Tibial nerve (tissue), 4 donors: ENCODE data around the gene IFIT3. TPM values are rescaled to one million over a fixed set of nuclear protein-coding genes. Genes with fewer than 3 reads are reported as not detected.

Experiments
- DNase-seq, 2 donors: peaks; one replicate each; pipeline ENCODE4 v3.0.0-alpha.2; 2019; ENCODE audit warnings: low spot score in 2 of 2
- H3K27ac ChIP-seq, 4 donors: fragments of 200-600 bp; sonication (generic) in 3 of 4; one replicate each; pipeline ENCODE4 v1.5.1; 2017 to 2019; ENCODE audit warnings: mild to moderate bottlenecking in 1 of 4
- H3K27me3 ChIP-seq, 2 donors: fragments of 200-600 bp; sonication (generic) in 1 of 2; one replicate each; pipeline versions ENCODE4 v1.5.1 to v1.6.0; 2017 to 2019
- H3K36me3 ChIP-seq, 3 donors: fragments of 200-600 bp; sonication (generic); one replicate each; pipeline ENCODE4 v1.5.1; 2018 to 2019
- H3K4me1 ChIP-seq, 4 donors: fragments of 200-600 bp; sonication (generic) in 3 of 4; one replicate each; pipeline ENCODE4 v1.5.1; 2017 to 2019
- H3K4me3 ChIP-seq, 4 donors: fragments of 200-600 bp; sonication (generic) in 3 of 4; one replicate each; pipeline ENCODE4 v1.5.1; 2017 to 2019; ENCODE audit warnings: mild to moderate bottlenecking in 1 of 4, moderate library complexity in 1 of 4
- H3K9me3 ChIP-seq, 4 donors: fragments of 200-600 bp; sonication (generic) in 3 of 4; one replicate each; pipeline ENCODE4 v1.5.1; 2017 to 2019
- EP300 ChIP-seq, 2 donors: sonication (generic); formaldehyde crosslinking; IDR thresholded peaks; one replicate each; pipeline ENCODE4 v1.6.1; 2017; ENCODE audit warnings: antibody characterized with exemption in 2 of 2, mild to moderate bottlenecking in 1 of 2
- POLR2A ChIP-seq, 2 donors: fragments of 450-650 bp; IDR thresholded peaks; one replicate each; pipeline ENCODE4 v1.6.1; 2017; ENCODE audit warnings: antibody characterized with exemption in 2 of 2, mild to moderate bottlenecking in 2 of 2, moderate library complexity in 2 of 2
- WGBS, 2 donors: methylation state at CpG; one replicate each; pipeline ENCODE4 v1.1.5; 2018; 5-methylcytosine and 5-hydroxymethylcytosine counted together
- total RNA-seq, 4 donors: library from RNA; depleted of rRNA; stranded (reverse); fragments of >200 nt; gene quantifications; one replicate each; pipeline ENCODE4 v1.1.0, GENCODE V29; 2016
- TF ChIP-seq, protein P1 (sequence below), 5 experiments: fragments of 200-600 bp in 3 of 5; fragments of 450-650 bp in 2 of 5; sonication (generic) in 3 of 5; IDR thresholded peaks; one replicate each; pipeline ENCODE4 v1.5.1; 2016 to 2019; ENCODE audit warnings: antibody characterized with exemption in 5 of 5, mild to moderate bottlenecking in 3 of 5, moderate library complexity in 2 of 5

The IFIT3 gene
- total RNA-seq, 4 donors from 2014 or later: 7.2 to 24.9 (median 17.6) TPM

- WGBS, 2 donors: 42 to 44% methylated on average over 3 of the region's 3 CpGs
- TF ChIP-seq, protein P1, sequence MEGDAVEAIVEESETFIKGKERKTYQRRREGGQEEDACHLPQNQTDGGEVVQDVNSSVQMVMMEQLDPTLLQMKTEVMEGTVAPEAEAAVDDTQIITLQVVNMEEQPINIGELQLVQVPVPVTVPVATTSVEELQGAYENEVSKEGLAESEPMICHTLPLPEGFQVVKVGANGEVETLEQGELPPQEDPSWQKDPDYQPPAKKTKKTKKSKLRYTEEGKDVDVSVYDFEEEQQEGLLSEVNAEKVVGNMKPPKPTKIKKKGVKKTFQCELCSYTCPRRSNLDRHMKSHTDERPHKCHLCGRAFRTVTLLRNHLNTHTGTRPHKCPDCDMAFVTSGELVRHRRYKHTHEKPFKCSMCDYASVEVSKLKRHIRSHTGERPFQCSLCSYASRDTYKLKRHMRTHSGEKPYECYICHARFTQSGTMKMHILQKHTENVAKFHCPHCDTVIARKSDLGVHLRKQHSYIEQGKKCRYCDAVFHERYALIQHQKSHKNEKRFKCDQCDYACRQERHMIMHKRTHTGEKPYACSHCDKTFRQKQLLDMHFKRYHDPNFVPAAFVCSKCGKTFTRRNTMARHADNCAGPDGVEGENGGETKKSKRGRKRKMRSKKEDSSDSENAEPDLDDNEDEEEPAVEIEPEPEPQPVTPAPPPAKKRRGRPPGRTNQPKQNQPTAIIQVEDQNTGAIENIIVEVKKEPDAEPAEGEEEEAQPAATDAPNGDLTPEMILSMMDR (IDR thresholded peaks at IDR 0.05): no peak
- peak; percentile 11 to 71 for TF ChIP-seq EP300 (IDR thresholded peaks at IDR 0.05)
- Histone ChIP-seq H3K27ac (peak overlapping the region in 2 of 4 donors; percentile 18 to 23), H3K9me3 (no peaks in the 10 kb centered on the region), H3K4me3 (no peak overlapping the region), H3K4me1 (peaks cover 0 to 51% (median 27%) of the 10 kb centered on the region in 4 donors), H3K27me3 (no peaks in the 10 kb centered on the region), H3K36me3 (peaks cover 0 to 33% (median 0%) of the 10 kb centered on the region in 3 donors)
- DNase-seq: peak; percentile 78 to 83
Measured at GRCh38 chr10:89342206-89342958, 14.6 kb downstream of the IFIT3 start.

- Histone ChIP-seq H3K27me3 (no peaks in the 10 kb centered on the region), H3K9me3 (no peaks in the 10 kb centered on the region), H3K27ac (peak overlapping the region in 2 of 4 donors; percentile 18 to 23), H3K36me3 (peaks cover 0 to 25% (median 0%) of the 10 kb centered on the region in 3 donors), H3K4me3 (no peak overlapping the region), H3K4me1 (peaks cover 0 to 60% (median 34%) of the 10 kb centered on the region in 4 donors)
- WGBS, 2 donors: 61 to 69% methylated on average over 5 of the region's 5 CpGs
- TF ChIP-seq, protein P1 (IDR thresholded peaks at IDR 0.05): no peak
- DNase-seq: no peak
Measured at GRCh38 chr10:89343089-89343767, 15.4 kb downstream of the IFIT3 start.

- H3K36me3 ChIP-seq: peaks cover 0 to 16% (median 0%) of the 10 kb centered on the region in 3 donors
- H3K4me3 ChIP-seq: no peak overlapping the region
- H3K27me3 ChIP-seq: no peaks in the 10 kb centered on the region
- no peaks in the 10 kb centered on the region for H3K9me3 ChIP-seq
- WGBS, 2 donors: 37 to 41% methylated on average over 2 of the region's 2 CpGs
- DNase-seq: no peak
- H3K27ac ChIP-seq: no peak overlapping the region
- TF ChIP-seq, protein P1 (IDR thresholded peaks at IDR 0.05): no peak
- TF ChIP-seq POLR2A (IDR thresholded peaks at IDR 0.05): no peak
- no peak for TF ChIP-seq EP300 (IDR thresholded peaks at IDR 0.05)
- H3K4me1 ChIP-seq: peaks cover 0 to 67% (median 40%) of the 10 kb centered on the region in 4 donors
Measured at GRCh38 chr10:89344156-89344555, 16.4 kb downstream of the IFIT3 start.

GRCh38 chr10:89345367-89346000, 17.7 kb downstream of the IFIT3 start:
- DNase-seq: no peak
- H3K4me1 ChIP-seq: peaks cover 0 to 73% (median 49%) of the 10 kb centered on the region in 4 donors
- H3K27ac ChIP-seq: no peak overlapping the region
- 80 to 88% methylated on average over 4 of the region's 4 CpGs for WGBS, 2 donors
- H3K27me3 ChIP-seq: no peaks in the 10 kb centered on the region
- TF ChIP-seq EP300 (IDR thresholded peaks at IDR 0.05) (no peak), POLR2A (IDR thresholded peaks at IDR 0.05) (no peak)
- TF ChIP-seq, protein P1 (IDR thresholded peaks at IDR 0.05): no peak
- H3K9me3 ChIP-seq: no peaks in the 10 kb centered on the region
- H3K36me3 ChIP-seq: peaks cover 0 to 4% (median 0%) of the 10 kb centered on the region in 3 donors
- H3K4me3 ChIP-seq: no peak overlapping the region
